Spleen (tissue), 7 donors: ENCODE measurements around the gene DNAJB6.

ENCODE experiments used
- POLR2A ChIP-seq, 3 donors: fragments of 450-650 bp; IDR thresholded peaks; one replicate each; pipeline ENCODE4 v1.5.1; 2017; ENCODE audit warnings: antibody characterized with exemption in 3 of 3, mild to moderate bottlenecking in 1 of 3
- TF ChIP-seq, protein P1 (sequence below), 11 experiments: fragments of 200-600 bp in 7 of 11; fragments of 450-650 bp in 4 of 11; sonication (generic) in 4 of 11; IDR thresholded peaks in 8 of 11; conservative IDR thresholded peaks in 3 of 11; 1 replicate in 7 of 11; 2 replicates in 4 of 11; pipeline versions ENCODE4 v1.4.0 to v1.8.0; 2016 to 2021; ENCODE audit warnings: antibody characterized with exemption in 11 of 11, inconsistent platforms in 4 of 11, mild to moderate bottlenecking in 1 of 11
- donor health status: DM: no; HTN: no; CAD: no; lungs with moderate emphysema.
- donor health status: DM: no; HTN: no; CAD: no.
- donor health status: DM: no; HTN: no; CAD: no.

GRCh38 chr7:157431173-157431950 is 94.6 kb downstream of the DNAJB6 start:
- no peak for TF ChIP-seq POLR2A (IDR thresholded peaks at IDR 0.05)
- TF ChIP-seq, protein P1, sequence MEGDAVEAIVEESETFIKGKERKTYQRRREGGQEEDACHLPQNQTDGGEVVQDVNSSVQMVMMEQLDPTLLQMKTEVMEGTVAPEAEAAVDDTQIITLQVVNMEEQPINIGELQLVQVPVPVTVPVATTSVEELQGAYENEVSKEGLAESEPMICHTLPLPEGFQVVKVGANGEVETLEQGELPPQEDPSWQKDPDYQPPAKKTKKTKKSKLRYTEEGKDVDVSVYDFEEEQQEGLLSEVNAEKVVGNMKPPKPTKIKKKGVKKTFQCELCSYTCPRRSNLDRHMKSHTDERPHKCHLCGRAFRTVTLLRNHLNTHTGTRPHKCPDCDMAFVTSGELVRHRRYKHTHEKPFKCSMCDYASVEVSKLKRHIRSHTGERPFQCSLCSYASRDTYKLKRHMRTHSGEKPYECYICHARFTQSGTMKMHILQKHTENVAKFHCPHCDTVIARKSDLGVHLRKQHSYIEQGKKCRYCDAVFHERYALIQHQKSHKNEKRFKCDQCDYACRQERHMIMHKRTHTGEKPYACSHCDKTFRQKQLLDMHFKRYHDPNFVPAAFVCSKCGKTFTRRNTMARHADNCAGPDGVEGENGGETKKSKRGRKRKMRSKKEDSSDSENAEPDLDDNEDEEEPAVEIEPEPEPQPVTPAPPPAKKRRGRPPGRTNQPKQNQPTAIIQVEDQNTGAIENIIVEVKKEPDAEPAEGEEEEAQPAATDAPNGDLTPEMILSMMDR (IDR thresholded peaks at IDR 0.05 in 8 of 11, conservative IDR thresholded peaks at IDR 0.05 in 3 of 11) = no peak
